ENCODE data around the gene BRCA1. TPM values are rescaled to one million over a fixed set of nuclear protein-coding genes. Genes with fewer than 3 reads are reported as not detected.
"Not testable (repeated sequence)": the region's sequence is repeated elsewhere in the genome, so short reads cannot be mapped to it uniquely, and the experiment has no call there.

Gene BRCA1
- total and polyA plus RNA-seq, 2 donors (not counting 1 experiment from before 2014, with no cell fraction given) = 2.4 to 7.2 TPM

DNA sequence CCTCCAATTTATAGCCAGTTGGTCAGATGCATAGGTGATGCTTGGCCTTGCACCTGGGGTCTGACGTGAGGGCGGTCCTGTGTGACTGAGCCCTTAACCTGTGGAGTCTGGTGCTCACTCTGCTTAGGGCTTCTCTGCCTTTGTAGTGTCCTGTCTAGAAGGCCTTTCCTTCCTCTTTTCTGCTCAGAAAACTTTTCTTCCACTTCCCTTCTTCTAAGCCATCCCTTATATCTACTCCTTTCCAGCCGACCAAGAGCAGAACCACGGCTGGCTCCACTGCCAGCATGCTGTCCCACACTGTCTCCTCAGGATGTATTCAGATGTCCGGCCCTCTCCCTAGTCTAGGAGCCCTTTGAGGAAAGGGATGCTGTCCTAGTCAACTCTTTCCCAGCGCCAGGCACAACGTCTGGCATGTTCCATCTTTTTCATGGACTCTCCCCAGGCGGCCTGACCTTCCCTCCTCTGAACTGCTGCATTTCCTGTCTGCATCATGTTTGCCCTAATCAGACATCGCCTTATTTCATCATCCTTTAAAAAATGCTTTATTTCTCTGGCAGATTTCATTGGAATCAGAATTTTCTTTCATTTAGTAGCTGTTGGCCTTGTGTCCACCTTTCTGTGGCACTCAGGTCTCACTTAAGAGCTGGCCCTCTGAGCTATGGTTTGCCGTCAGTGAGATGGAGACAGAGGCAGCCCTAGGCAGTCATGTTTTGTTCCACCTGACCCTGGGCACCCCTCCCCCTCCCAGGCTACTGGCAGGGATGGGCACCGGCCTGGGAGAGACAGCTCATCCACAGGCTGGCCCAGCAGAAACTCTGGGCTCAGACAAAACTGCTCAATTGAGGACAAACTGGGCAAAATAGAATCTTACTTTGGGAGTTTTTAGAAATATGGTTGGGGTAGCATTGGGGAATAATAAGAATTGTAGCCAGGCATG is 15.5 kb upstream of the BRCA1 start:
- no peaks in the 10 kb centered on the region for H3K27me3 Mint-ChIP-seq
- H3K9me3 Mint-ChIP-seq (ENCODE audit: insufficient read depth) = no peaks in the 10 kb centered on the region
- H3K9ac ChIP-seq (ENCODE audit: low read length) = no peak overlapping the region
- no peak overlapping the region for H3K27ac ChIP-seq (ENCODE audit: low read length in 2 of 2)
- ChIA-PET POLR2A (interaction anchor here (1.0 kb wide), 1 partner anchor 11 kb away, joined by 3 read pairs; no protein-coding TSS in a partner anchor), CTCF (no interaction called here)
- ATAC-seq (ENCODE audit: low read depth) (no peak), DNase-seq (no peak)
- no peak overlapping the region for H3K4me3 ChIP-seq (ENCODE audit: control extremely low read depth in 1 of 5, extremely low read depth in 1 of 5, insufficient read depth in 1 of 5, low read depth in 2 of 5, low read length in 4 of 5)
- H3K9me3 ChIP-seq (ENCODE audit: control extremely low read depth in 1 of 3, control insufficient read depth in 2 of 3, insufficient read depth in 1 of 3, low read length in 2 of 3) = no peaks in the 10 kb centered on the region
- H3K4me3 Mint-ChIP-seq = no peak overlapping the region
- intact Hi-C loops (cut with micrococcal nuclease) = no loop called here
- WGBS (ENCODE audit: insufficient coverage) = 84% methylated on average over 10 of the region's 11 CpGs
- no peaks in the 10 kb centered on the region for H3K27me3 ChIP-seq (replicated peaks in 1 of 4; ENCODE audit: control extremely low read depth in 1 of 4, control insufficient read depth in 3 of 4, insufficient read depth in 4 of 4, low read length in 3 of 4)
- peaks cover 0 to 5% of the 10 kb centered on the region in 2 donors for H3K4me1 ChIP-seq (ENCODE audit: control insufficient read depth in 2 of 2, insufficient read depth in 2 of 2, low read length in 2 of 2)
- peaks cover 1 to 3% of the 10 kb centered on the region in 2 experiments for H3K36me3 ChIP-seq (replicated peaks in 1 of 2; ENCODE audit: control extremely low read depth in 1 of 2, control insufficient read depth in 1 of 2, extremely low read depth in 1 of 2, insufficient read depth in 2 of 2, low read length in 1 of 2)
- no peak overlapping the region for H2AFZ ChIP-seq (ENCODE audit: insufficient read depth, low read depth, low read length, poor library complexity, severe bottlenecking)
- H3K4me2 ChIP-seq (replicated peaks; ENCODE audit: low read depth, low read length, poor library complexity, severe bottlenecking) = no peak overlapping the region
- TF ChIP-seq, protein P1, sequence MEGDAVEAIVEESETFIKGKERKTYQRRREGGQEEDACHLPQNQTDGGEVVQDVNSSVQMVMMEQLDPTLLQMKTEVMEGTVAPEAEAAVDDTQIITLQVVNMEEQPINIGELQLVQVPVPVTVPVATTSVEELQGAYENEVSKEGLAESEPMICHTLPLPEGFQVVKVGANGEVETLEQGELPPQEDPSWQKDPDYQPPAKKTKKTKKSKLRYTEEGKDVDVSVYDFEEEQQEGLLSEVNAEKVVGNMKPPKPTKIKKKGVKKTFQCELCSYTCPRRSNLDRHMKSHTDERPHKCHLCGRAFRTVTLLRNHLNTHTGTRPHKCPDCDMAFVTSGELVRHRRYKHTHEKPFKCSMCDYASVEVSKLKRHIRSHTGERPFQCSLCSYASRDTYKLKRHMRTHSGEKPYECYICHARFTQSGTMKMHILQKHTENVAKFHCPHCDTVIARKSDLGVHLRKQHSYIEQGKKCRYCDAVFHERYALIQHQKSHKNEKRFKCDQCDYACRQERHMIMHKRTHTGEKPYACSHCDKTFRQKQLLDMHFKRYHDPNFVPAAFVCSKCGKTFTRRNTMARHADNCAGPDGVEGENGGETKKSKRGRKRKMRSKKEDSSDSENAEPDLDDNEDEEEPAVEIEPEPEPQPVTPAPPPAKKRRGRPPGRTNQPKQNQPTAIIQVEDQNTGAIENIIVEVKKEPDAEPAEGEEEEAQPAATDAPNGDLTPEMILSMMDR (IDR thresholded peaks at IDR 0.05) = no peak
- TF ChIP-seq EZH2 (IDR thresholded peaks at IDR 0.05; ENCODE audit: borderline replicate concordance, insufficient read depth, low read depth, low read length, poor library complexity, severe bottlenecking) = no peak
- H3K4me1 Mint-ChIP-seq = peaks cover 13% of the 10 kb centered on the region
- no peak overlapping the region for H3K27ac Mint-ChIP-seq
- H4K20me1 ChIP-seq (ENCODE audit: control insufficient read depth, insufficient read depth, low read length, poor library complexity, severe bottlenecking) = no peaks in the 10 kb centered on the region
- H3K79me2 ChIP-seq (ENCODE audit: control insufficient read depth, insufficient read depth, low read length) = no peaks in the 10 kb centered on the region

GRCh38 chr17:43138531-43138930 is 13.4 kb upstream of the BRCA1 start:
- H2AFZ ChIP-seq (ENCODE audit: insufficient read depth, low read depth, low read length, poor library complexity, severe bottlenecking); H3K4me3 ChIP-seq (ENCODE audit: control extremely low read depth in 1 of 5, extremely low read depth in 1 of 5, insufficient read depth in 1 of 5, low read depth in 2 of 5, low read length in 4 of 5); H3K27ac Mint-ChIP-seq; DNase-seq; H3K27me3 ChIP-seq (replicated peaks in 1 of 4; ENCODE audit: control extremely low read depth in 1 of 4, control insufficient read depth in 3 of 4, insufficient read depth in 4 of 4, low read length in 3 of 4); H3K79me2 ChIP-seq (ENCODE audit: control insufficient read depth, insufficient read depth, low read length); POLR2A ChIA-PET; intact Hi-C loops (cut with micrococcal nuclease); H3K9ac ChIP-seq (ENCODE audit: low read length); H3K4me2 ChIP-seq (replicated peaks; ENCODE audit: low read depth, low read length, poor library complexity, severe bottlenecking); H4K20me1 ChIP-seq (ENCODE audit: control insufficient read depth, insufficient read depth, low read length, poor library complexity, severe bottlenecking); H3K4me3 Mint-ChIP-seq; ATAC-seq (ENCODE audit: low read depth); H3K27me3 Mint-ChIP-seq; H3K9me3 ChIP-seq (ENCODE audit: control extremely low read depth in 1 of 3, control insufficient read depth in 2 of 3, insufficient read depth in 1 of 3, low read length in 2 of 3); CTCF ChIA-PET; H3K36me3 ChIP-seq (replicated peaks in 1 of 2; ENCODE audit: control extremely low read depth in 1 of 2, control insufficient read depth in 1 of 2, extremely low read depth in 1 of 2, insufficient read depth in 2 of 2, low read length in 1 of 2); H3K9me3 Mint-ChIP-seq (ENCODE audit: insufficient read depth); H3K4me1 ChIP-seq (ENCODE audit: control insufficient read depth in 2 of 2, insufficient read depth in 2 of 2, low read length in 2 of 2); H3K27ac ChIP-seq (ENCODE audit: low read length in 2 of 2): not testable (repeated sequence)
- 96% methylated on average over 3 of the region's 4 CpGs for WGBS (ENCODE audit: insufficient coverage)
- H3K4me1 Mint-ChIP-seq = peaks cover 13% of the 10 kb centered on the region

- no CpG with 5 or more reads among the region's 3 CpGs for WGBS (ENCODE audit: insufficient coverage)
- CTCF ChIA-PET; DNase-seq; H4K20me1 ChIP-seq (ENCODE audit: control insufficient read depth, insufficient read depth, low read length, poor library complexity, severe bottlenecking); H3K27ac Mint-ChIP-seq; POLR2A ChIA-PET; H3K79me2 ChIP-seq (ENCODE audit: control insufficient read depth, insufficient read depth, low read length); intact Hi-C loops (cut with micrococcal nuclease); H3K4me3 Mint-ChIP-seq; H3K9me3 ChIP-seq (ENCODE audit: control extremely low read depth in 1 of 3, control insufficient read depth in 2 of 3, insufficient read depth in 1 of 3, low read length in 2 of 3); H3K4me3 ChIP-seq (ENCODE audit: control extremely low read depth in 1 of 5, extremely low read depth in 1 of 5, insufficient read depth in 1 of 5, low read depth in 2 of 5, low read length in 4 of 5); H3K4me2 ChIP-seq (replicated peaks; ENCODE audit: low read depth, low read length, poor library complexity, severe bottlenecking); H2AFZ ChIP-seq (ENCODE audit: insufficient read depth, low read depth, low read length, poor library complexity, severe bottlenecking); H3K4me1 ChIP-seq (ENCODE audit: control insufficient read depth in 2 of 2, insufficient read depth in 2 of 2, low read length in 2 of 2); H3K9me3 Mint-ChIP-seq (ENCODE audit: insufficient read depth); H3K27ac ChIP-seq (ENCODE audit: low read length in 2 of 2); H3K27me3 ChIP-seq (replicated peaks in 1 of 4; ENCODE audit: control extremely low read depth in 1 of 4, control insufficient read depth in 3 of 4, insufficient read depth in 4 of 4, low read length in 3 of 4); H3K27me3 Mint-ChIP-seq; ATAC-seq (ENCODE audit: low read depth); H3K9ac ChIP-seq (ENCODE audit: low read length): not testable (repeated sequence)
- peaks cover 0 to 12% of the 10 kb centered on the region in 2 experiments for H3K36me3 ChIP-seq (replicated peaks in 1 of 2; ENCODE audit: control extremely low read depth in 1 of 2, control insufficient read depth in 1 of 2, extremely low read depth in 1 of 2, insufficient read depth in 2 of 2, low read length in 1 of 2)
- H3K4me1 Mint-ChIP-seq = peaks cover 13% of the 10 kb centered on the region
These were observed 11.4 kb upstream of the BRCA1 start for GRCh38 chr17:43136574-43136973.
